ENCODE data around the gene SHISA8. TPM values are rescaled to one million over a fixed set of nuclear protein-coding genes. Genes with fewer than 3 reads are reported as not detected.
"Not testable (repeated sequence)": the region's sequence is repeated elsewhere in the genome, so short reads cannot be mapped to it uniquely, and the experiment has no call there.

Gene SHISA8
- total RNA-seq = 0.52 TPM

DNA sequence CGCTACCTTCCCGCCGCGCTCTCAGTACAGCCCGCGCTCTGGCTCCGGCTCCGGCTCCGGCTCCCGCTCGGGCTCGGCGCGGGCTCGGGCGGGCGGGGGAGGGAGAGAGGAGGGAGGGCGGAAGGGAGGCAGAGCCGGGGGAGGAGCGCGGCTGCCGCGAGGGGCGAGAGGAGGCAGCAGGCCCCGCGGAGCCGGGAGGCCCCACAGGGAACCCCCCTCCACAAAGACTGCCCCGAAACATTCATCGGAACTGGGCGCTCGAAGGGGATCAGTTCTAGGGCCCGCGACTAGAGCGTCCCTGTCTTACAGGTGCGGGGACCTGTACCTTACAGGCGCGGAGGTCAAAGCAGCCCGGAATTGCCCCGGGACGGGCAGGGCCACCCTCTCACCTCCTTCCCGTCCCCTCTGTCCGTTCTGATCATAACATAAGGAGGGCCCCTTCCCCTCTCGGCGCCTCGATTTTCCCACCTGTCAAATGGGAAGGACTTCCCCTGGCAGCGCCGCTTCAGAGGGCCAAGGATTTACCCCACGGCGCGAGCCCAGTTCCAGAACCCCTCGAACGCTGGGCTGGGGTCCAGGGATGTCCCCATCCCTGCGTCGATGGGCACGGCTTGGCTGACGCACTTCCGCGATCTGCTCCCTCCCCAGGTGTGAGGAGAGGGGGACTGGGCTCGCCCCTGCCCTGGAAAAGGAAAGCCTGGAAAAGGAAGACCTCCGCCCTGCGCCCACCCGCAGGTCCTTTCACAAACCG is at the start of gene SHISA8:
TSS of gene SHISA8 (minus strand) at position 40 of the 751 bp plus-strand sequence. CDS start 407 bp downstream, outside the sequence.
- no peaks in the 10 kb centered on the region for H3K9me3 ChIP-seq (ENCODE audit: low read depth, low read length)
- peaks cover 53% of the 10 kb centered on the region for H3K4me1 ChIP-seq (ENCODE audit: insufficient read depth, low read length)
- peaks cover 49% of the 10 kb centered on the region for H3K27me3 ChIP-seq (ENCODE audit: insufficient read depth, low read length)
- H3K4me3 ChIP-seq (ENCODE audit: low read length) = peak within 1 kb of the TSS; percentile 12

DNA sequence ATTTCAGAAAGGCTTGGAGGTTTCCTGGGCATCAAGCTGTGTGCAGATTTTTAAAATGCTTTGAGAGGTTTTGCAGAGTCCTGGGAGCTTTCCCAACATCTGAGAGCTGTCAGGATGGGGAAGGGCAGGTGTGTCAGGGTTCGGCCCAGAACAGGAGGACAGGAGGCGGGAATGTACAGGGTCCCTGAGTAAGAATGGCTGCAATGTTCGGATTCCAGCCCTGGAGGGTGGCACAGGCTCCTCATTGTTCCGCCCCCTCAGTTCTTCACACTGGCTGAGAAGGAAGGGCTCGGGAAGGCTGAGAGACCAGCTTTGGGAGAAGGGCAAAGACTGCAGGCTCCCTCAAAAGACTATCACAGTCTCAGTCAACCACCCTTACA is 49.2 kb upstream of the SHISA8 start:
- Histone ChIP-seq H3K27me3 (ENCODE audit: insufficient read depth, low read length) (no peaks in the 10 kb centered on the region), H3K4me1 (ENCODE audit: insufficient read depth, low read length) (no peaks in the 10 kb centered on the region)

DNA sequence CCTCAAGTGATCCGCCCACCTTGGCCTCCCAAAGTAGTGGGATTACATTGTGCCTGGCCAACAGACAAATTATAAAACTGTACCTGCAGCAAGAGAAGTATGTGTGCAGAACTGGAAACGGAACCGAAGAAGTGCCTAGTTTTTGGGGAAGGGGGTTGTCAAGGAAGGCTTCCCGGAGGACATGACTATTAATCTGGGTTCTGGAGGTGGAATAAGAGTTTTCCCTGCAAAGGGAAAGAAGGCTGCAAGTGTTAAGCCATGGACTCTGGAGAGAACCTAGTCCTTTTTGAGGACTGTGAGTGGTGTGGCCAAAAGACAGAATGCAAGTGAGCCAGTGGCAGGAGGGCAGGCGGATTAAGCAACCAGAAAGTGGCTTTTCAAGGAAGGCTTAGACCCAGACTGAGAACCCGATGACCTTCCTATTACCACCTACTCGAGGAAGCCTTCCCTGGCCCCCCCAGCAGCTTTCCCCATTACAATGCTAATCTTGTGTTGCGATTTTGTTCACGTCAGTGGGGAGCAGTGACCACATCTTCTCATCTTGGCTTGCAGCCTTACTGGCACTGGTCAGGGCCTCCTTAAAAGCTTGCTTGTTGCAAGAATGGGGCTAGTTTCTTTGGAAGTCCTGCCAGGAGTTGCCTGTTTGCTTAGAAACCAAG is 48.7 kb upstream of the SHISA8 start:
- Histone ChIP-seq H3K9me3 (ENCODE audit: low read depth, low read length) (no peaks in the 10 kb centered on the region), H3K4me3 (ENCODE audit: low read length) (no peak overlapping the region), H3K4me1 (ENCODE audit: insufficient read depth, low read length) (no peaks in the 10 kb centered on the region), H3K27me3 (ENCODE audit: insufficient read depth, low read length) (no peaks in the 10 kb centered on the region)

More for the DNA sequence above, 49.2 kb upstream of the SHISA8 start:
- Histone ChIP-seq H3K4me3 (ENCODE audit: low read length) (no peak overlapping the region), H3K9me3 (ENCODE audit: low read depth, low read length) (no peaks in the 10 kb centered on the region)

DNA sequence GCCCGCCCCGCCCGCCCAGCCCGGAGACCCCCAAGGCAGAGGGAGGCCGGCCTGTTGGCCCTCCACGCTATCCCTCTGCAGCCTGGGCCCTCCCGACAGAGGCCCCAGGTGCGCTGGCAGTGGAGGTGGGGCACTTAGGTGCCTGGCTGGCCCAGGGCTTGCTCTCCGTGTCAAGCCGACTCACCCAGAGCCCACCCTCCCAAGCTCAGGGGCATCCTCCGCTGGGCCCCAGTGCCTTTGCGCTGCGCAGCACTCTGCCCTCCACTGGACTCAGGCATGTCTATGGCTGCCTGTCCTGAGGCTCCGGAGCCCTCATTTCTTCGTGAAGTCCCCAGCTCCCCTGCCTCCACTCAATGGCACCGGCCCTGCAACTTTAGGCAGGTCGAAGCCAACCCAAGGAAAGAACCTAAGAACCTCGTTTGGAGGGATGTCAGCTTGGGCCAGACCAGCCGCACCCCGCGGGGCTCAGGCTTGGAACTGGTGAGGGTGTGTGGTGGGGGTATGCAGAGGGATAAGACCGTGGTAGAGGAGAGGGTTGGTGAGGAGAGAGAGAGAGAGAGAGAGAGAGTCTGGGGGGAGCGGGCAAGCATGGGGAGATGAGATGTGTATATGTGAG is 43.2 kb upstream of the SHISA8 start:
- no peaks in the 10 kb centered on the region for H3K9me3 ChIP-seq (ENCODE audit: low read depth, low read length)
- peaks cover 7% of the 10 kb centered on the region for H3K4me1 ChIP-seq (ENCODE audit: insufficient read depth, low read length)
- no peaks in the 10 kb centered on the region for H3K27me3 ChIP-seq (ENCODE audit: insufficient read depth, low read length)
- H3K4me3 ChIP-seq (ENCODE audit: low read length) = no peak overlapping the region

DNA sequence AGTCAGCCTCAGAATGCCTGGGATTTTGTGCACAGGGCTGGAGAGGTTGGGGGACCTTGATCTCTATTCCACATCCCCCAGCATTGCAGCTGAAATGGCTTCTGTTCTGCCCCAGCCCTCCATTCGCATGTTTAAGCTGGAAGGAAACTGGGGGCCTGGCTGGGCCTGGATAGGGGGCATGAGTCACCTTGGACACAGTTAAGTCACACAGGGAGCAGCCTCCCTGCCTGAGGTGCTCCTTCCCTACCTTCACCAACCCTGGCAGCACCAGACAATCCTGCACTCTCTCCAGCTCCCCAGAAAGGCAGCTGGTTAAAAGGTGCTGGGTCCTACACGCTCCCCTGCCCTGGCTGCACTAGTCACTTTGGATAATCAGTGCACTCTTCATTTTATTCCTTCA is 37.8 kb upstream of the SHISA8 start:
- H3K9me3 ChIP-seq (ENCODE audit: low read depth, low read length) = no peaks in the 10 kb centered on the region
- H3K4me1 ChIP-seq (ENCODE audit: insufficient read depth, low read length) = peaks cover 4% of the 10 kb centered on the region
- no peaks in the 10 kb centered on the region for H3K27me3 ChIP-seq (ENCODE audit: insufficient read depth, low read length)
- H3K4me3 ChIP-seq (ENCODE audit: low read length) = no peak overlapping the region

DNA sequence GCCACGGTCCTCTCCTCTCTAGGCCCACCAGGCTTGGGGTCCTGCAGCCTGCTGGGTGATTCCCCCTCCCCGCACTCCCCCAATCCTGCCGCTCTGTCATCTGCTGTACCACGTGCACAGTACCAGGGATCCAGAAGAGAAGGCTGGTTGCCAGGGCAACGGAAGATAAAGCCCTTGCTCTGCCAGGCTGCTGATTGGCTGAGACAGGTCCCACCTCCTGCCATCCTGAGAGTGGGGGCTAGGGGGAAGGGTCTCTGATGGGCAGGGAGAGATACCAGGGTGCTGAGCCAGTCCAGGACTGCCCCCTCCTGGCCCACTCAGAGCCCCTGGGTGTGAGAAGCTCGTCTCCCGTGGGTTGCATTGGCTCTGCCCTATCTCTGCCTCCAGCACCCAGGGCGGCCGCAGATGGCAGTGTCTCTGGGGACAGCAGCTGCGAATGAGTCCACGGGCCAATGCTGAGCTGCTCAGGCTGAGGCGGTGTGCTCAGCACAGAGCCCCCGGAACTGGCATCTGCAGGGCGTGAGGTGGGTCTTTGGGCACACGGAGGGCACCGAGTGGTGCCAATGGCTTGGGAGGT is 37.1 kb upstream of the SHISA8 start, which contains the start of gene SMIM45:
TSS of gene SMIM45 (plus strand) at position 253 of the 577 bp plus-strand sequence.
- Histone ChIP-seq H3K9me3 (ENCODE audit: low read depth, low read length) (no peaks in the 10 kb centered on the region), H3K4me1 (ENCODE audit: insufficient read depth, low read length) (peaks cover 7% of the 10 kb centered on the region), H3K4me3 (ENCODE audit: low read length) (no peak within 1 kb of the TSS), H3K27me3 (ENCODE audit: insufficient read depth, low read length) (no peaks in the 10 kb centered on the region)

DNA sequence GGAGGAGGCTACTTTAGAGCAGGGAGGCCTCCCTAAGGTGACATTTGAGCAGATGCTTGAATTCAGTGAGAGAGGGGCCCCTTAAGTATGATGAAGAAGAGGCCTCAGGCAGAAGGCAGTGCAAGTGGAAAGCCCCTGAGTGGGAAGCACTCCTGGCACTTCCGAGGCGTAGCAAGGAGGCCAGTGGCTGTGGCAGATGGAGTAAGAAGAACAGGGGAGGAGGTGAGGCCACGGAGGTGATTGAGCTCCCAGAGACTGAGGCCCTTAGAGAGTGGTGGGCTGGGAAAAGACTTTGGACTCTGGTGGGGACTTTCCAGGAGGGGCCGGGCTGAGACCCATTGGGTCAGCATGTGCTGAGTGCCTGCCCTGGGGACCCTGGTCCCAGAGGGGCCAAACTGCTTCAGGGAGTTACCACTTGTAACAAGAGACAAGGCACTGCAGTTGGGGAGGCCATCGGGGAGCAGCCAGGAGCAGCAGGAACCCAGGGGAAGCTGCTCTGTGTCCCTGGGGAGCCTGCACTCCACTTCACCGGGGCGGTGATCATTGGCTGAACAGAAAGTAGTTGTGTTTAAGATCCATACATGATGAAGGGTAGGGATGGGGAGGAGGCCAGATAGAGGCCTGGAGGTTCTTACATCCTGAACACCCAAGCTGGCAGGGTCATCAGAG is 34.6 kb upstream of the SHISA8 start:
- H3K4me1 ChIP-seq (ENCODE audit: insufficient read depth, low read length) = peaks cover 22% of the 10 kb centered on the region
- no peaks in the 10 kb centered on the region for H3K9me3 ChIP-seq (ENCODE audit: low read depth, low read length)

DNA sequence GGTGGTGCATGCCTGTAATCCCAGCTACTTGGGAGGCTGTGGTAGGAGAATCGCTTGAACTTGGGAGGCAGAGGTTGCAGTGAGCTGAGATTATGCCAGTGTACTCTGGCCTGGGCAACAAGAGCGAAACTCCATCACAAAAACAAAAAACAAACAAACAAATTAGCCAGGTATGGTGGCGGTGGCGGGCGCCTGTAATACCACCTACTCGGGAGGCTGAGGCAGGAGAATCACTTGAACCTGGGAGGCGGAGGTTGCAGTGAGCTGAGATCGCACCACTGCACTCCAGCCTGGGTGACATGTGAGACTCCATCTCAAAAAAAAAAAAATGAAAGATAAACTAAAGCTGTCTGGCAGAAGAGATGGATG is 34.0 kb upstream of the SHISA8 start:
- H3K4me1 ChIP-seq (ENCODE audit: insufficient read depth, low read length) = peaks cover 22% of the 10 kb centered on the region
- not testable (repeated sequence) for H3K9me3 ChIP-seq (ENCODE audit: low read depth, low read length); H3K4me3 ChIP-seq (ENCODE audit: low read length); H3K27me3 ChIP-seq (ENCODE audit: insufficient read depth, low read length)

More for the DNA sequence above, 34.6 kb upstream of the SHISA8 start:
- no peak overlapping the region for H3K4me3 ChIP-seq (ENCODE audit: low read length)
- no peaks in the 10 kb centered on the region for H3K27me3 ChIP-seq (ENCODE audit: insufficient read depth, low read length)

DNA sequence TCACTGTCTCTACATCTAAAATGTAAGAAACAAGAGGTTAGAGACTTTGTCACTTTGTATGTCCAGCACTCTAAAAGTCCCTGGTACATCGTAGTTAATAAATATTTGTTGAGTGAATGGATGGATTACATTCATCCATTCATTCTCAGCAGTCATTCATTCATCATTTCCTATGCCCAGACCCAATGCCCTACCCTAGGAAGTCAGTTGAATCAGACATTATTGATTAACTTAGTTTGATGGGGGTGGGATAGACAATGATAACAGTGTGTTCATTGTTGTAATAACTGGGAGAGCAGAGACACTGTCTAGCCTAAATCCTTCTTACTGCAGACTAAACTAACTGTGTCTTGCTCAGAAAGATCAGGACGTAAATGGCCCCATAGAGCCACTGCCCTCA is 33.3 kb upstream of the SHISA8 start:
- H3K9me3 ChIP-seq (ENCODE audit: low read depth, low read length) = no peaks in the 10 kb centered on the region
- no peak overlapping the region for H3K4me3 ChIP-seq (ENCODE audit: low read length)
- peaks cover 22% of the 10 kb centered on the region for H3K4me1 ChIP-seq (ENCODE audit: insufficient read depth, low read length)
- H3K27me3 ChIP-seq (ENCODE audit: insufficient read depth, low read length) = no peaks in the 10 kb centered on the region

DNA sequence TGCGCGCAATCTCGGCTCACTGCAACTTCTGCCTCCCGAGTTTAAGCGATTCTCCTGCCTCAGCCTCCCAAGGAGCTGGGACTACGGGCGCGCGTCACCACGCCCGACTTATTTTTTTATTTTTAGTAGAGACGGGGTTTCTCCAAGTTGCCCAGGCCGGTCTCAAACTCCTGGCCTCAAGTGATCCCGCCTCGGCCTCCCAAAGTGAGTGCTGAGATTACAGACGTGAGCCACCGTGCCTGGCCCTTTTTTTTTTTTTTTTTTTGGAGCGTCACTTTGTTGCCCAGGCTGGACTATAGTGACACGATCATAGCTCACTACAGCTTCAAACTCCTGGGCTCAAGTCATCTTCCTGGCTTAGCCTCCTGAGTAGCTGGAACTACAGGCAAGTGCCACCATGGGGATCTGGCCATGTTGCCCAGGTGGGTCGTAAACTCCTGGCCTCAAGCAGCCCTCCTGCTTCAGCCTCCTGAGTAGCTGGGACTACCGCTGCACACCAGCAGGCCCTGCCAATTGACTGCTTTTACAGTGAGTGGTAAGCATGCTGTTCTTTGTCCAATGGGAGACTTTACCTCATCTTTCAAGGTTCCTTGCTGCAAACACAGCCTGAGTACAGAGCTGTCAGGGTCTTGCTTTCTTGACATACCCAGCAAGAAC is 32.7 kb upstream of the SHISA8 start:
- Histone ChIP-seq H3K4me3 (ENCODE audit: low read length) (peak overlapping the region; percentile 63), H3K4me1 (ENCODE audit: insufficient read depth, low read length) (peaks cover 22% of the 10 kb centered on the region), H3K27me3 (ENCODE audit: insufficient read depth, low read length) (no peaks in the 10 kb centered on the region)

DNA sequence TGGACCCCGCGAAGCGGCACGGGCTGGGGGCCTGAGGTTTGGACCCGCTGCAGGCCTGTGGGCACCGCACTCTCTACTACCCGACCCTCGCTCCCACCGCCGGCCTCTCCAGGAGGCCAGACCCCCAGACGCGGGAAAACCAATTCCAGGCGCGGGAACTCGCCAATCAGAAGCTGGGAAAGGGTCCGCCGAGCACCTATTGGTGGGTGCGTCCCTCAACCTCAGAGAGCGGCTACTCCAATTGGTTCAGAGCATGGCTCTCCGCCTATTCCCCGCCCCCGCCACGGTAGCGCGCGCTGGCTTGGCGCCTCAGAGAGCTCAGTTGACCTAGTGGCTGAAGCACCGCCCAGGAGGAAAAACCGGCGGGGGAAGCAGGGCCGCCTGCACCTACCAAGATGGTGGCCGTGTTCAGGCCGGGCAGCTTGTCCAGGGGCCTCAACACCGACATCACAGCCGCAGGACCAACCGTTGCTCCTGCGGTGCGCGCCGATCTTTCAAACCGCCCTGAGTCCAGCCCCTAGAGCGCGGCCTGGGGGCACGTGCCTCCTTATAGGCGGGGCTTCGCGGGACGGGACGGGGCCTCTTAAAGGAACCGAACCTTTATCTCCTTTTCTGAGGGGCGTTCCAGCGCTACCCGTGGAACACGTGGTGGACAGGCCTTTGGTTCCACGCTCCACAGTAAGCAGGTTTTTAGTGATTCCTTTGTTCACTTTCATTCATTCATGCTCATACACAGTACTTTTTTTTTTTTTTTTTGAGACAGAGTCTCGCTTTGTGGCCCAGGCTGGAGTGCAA is 32.0 kb upstream of the SHISA8 start, which contains the start of gene CENPM:
TSS of gene CENPM (minus strand) at position 524 of the 795 bp plus-strand sequence. CDS start at position 448, 76 bp downstream.
- Histone ChIP-seq H3K4me3 (ENCODE audit: low read length) (peak within 1 kb of the TSS; percentile 63), H3K9me3 (ENCODE audit: low read depth, low read length) (no peaks in the 10 kb centered on the region), H3K4me1 (ENCODE audit: insufficient read depth, low read length) (peaks cover 22% of the 10 kb centered on the region), H3K27me3 (ENCODE audit: insufficient read depth, low read length) (no peaks in the 10 kb centered on the region)

More for the DNA sequence above, 32.7 kb upstream of the SHISA8 start:
- no peaks in the 10 kb centered on the region for H3K9me3 ChIP-seq (ENCODE audit: low read depth, low read length)

DNA sequence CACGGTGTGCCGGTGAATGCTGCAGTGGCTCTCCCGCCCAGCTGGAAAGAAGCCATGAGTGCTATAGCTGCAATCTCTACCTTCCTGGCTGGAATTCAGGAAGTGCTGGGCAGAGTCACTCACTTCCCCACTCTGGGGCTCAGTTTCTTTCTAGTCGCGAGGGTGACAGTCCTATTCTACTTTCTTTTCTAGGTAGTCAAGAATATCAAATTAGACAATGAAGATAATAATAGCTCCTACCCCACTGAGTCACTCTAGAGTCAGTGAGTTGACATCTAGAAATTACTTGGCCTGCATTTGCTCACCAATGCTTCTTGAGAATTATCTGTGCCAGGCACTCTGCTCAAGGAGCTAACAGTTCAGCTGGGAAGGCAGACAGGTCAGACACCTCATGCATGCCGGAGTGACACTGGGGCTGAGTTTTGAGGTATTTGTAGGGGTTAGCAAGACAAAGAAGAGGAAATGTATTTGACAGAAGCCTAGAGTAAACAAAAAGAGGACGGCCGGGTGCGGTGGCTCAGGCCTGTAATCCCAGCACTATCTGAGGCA is 28.9 kb upstream of the SHISA8 start:
- Histone ChIP-seq H3K9me3 (ENCODE audit: low read depth, low read length) (no peaks in the 10 kb centered on the region), H3K4me3 (ENCODE audit: low read length) (no peak overlapping the region), H3K4me1 (ENCODE audit: insufficient read depth, low read length) (peaks cover 43% of the 10 kb centered on the region), H3K27me3 (ENCODE audit: insufficient read depth, low read length) (no peaks in the 10 kb centered on the region)
